Stimulated activated CD4-positive, alpha-beta T cell treated with anti-CD3 and anti-CD28 coated beads, Interleukin-4, amount 100 ng/mL, for 4 hours (primary cell): Measurements from ENCODE around the gene MAK.
"Not testable (repeated sequence)": the region's sequence is repeated elsewhere in the genome, so short reads cannot be mapped to it uniquely, and the experiment has no call there.

Source experiments
- DNase-seq, 2 experiments: peaks; one replicate each; pipeline ENCODE4 v3.0.0-alpha.2; 2020

Gene MAK

GRCh38 chr6:10722570-10722819 is 115.8 kb downstream of the MAK start:
- no peak for DNase-seq

DNA sequence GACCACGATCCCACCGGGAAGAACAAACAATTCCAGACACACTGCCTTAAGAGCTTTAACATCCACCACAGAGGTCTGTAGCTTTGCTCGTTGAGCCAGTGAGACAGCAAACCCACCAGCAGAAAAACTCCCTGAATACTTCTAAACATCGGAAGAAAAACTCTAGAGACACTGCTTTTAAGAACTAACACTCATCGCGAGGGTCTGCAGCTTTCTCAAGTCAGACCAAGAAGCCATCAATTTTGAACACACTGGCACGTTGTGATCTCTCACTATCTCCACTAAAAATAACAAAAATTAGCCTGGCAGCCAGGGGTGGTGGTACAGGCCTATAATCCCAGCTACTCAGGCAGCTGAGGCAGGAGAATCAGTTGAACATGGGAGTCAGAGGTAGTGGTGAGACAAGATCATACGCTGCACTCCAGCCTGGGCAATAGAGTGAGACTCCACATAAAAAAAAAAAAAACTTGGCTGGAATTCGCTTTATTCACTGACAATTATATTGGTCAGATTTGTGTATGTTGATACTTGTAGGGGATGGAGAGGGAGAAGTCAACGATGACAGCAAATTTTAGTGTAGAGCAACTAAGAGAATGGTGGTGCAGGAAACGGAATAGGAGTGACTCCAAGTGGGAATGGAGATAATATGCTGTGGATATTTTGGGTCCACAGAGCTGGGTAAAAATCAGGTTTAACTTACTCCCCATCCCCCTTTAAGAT is 116.3 kb downstream of the MAK start:
- DNase-seq, result no peak

GRCh38 chr6:10720960-10721849 is 117.1 kb downstream of the MAK start:
- DNase-seq, result not testable (repeated sequence)

DNA sequence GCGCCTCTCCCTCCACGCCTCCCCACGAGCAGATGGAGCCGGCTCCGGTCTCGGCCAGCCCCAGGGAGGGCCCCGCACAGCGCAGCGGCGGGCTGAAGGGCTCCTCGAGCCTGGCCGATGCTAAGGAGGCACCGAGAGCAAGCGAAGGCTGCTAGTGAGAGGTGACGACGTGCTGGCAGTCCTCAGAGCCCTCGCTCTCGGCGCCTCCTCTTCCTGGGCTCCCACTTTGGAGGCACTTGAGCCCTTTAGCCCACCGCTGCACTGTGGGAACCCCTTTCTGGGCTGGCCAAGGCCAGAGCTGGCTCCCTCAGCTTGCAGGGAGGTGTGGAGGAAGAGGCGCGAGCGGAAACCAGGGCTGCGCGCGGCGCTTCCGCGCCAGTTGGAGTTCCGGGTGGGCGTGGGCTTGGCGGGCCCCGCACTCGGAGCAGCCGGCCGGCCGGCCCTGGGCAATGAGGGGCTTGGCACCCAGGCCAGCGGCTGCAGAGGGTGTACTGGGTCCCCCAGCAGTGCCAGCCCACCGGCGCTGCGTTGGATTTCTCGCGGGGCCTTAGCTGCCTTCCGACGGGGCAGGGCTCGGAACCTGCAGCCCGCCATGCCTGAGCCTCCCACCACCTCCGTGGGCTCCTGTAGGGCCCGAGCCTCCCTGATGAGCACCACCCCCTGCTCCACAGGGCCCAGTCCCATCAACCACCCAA is 117.9 kb downstream of the MAK start:
- peak; percentile 33 to 53 for DNase-seq

GRCh38 chr6:10719964-10720264 is 118.4 kb downstream of the MAK start:
- DNase-seq, result no peak

GRCh38 chr6:10719296-10719963 is 118.9 kb downstream of the MAK start:
- DNase-seq, result peak in 1 of 2 experiments; percentile 5

DNA sequence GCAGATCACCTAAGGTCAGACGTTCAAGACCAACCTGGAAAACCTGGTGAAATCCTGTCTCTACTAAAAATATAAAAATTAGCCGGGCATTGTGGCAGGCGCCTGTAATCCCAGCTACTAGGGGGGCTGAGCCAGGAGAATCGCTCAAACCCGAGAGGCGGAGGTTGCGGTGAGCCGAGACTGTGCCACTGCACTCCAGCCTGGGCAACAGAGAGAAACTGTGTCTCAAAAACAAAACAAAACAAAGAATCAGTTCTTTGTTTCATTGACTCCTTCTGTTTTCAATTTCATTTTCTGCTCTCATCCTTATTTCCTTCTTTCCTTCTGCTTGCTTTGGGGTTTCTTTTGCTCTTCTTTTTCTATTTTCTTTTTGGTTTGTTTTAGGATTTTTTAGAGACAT is 124.4 kb downstream of the MAK start:
- DNase-seq, result no peak
